GM19467 (cell line): Measurements from ENCODE around the gene CCDC187.

Source experiments
- ATAC-seq: cut with Tn5 transposase; IDR thresholded peaks from one replicate; pipeline ENCODE4 v1.9.1; 2021; ENCODE audit warnings: mild to moderate bottlenecking, moderate library complexity; ENCODE audit not compliant: unreplicated experiment

CCDC187 gene

DNA sequence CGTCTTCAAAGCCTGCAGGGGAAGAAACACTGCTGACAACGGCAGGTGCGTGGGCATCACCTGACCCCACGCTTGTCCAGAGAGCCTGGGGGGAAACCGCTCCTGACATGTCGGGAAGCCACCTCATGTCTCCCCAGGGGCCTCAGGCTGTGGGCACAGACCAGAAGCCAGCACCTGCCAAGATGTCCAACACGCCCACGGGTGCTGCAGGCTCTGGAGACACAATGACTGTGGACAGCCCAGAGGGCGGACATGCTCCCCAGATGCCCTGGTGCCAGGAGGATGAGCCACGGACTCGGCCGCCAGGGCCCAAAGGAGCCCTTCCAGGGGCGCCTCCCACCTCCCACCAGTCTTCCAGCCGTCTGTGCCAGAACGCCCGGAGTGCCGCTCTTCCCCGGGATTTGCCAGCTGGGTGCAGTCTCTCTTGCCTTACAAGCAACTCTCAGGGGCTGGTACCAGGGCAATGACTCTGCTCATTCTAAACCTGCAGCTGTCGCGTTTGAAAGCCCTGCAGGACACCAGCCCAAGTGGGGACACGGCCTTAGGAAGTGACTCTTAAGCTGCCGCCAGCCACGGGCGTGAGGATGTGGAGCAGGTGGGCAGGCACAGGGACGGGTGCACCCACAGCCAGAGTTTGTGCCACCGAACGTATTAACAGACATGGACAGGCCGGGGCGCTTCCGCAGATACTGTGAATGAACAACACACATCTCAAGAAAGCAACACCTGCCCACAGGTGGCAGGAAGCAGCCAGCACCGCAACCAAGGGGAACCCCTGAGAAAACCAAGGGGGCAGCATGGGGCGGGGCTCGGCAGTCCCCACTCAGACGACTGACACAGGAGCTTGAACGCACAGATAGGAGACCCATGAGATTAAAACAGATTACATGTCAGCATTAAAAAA is 92.2 kb downstream of the CCDC187 start:
- ATAC-seq, result no peak

DNA sequence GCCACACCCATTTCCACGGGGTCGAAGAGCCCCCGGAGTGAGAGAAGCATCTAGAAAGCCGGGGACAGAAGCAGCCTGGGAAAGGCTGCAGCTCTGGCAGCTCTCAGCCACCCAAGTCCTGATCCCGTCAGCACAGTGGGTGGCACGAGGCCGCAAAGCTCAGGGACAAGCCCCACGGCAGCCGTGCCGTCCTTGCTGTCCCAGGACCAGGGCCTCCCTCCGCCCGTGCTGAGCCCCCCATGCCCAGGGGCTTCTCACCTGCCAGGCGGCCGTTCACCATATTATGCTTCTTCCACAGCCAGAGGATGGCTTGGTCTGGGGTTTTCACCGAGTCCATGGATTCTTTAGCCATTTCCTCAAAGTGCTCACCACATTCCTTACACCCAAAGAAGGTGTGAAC is 92.9 kb downstream of the CCDC187 start:
- ATAC-seq, result no peak

DNA sequence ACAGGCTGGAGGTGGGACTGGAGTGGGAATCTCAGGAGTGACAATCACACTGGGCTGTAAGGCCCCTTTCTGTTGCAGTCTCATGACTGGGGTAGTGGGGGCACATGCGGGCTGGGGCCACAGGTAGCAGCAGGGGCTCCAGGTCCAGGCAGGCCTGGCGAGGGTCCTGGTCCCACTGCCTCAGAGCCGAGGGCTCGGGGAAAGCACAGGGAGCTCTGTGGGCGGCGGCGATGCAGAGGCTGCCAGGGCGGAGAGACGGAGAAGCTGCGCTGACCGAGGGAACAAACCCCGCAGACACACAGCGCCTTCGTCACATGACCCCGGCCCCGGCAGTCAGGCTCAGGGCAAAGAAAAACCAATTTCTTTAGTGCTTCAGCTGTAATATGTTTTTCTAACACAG is 93.6 kb downstream of the CCDC187 start:
- ATAC-seq, result no peak

DNA sequence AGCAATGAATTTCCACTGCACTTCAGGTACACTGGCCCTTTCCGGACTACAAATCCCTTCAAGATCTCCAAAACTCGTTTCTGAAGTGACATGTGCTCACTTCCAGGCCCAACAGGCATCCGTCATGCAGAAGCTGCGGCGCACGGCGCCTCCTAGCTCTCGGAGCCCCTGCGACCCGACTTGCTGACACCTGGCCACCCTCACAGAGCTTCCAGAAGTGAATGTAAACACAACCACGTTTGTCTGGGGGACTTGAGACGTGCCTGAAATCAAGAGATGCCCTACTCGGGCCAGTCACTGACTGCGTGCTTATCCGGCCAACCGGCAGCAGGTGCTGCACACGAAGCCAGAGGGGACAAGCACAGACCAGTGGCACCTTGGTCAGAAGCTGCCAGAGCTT is 94.1 kb downstream of the CCDC187 start:
- no peak for ATAC-seq

DNA sequence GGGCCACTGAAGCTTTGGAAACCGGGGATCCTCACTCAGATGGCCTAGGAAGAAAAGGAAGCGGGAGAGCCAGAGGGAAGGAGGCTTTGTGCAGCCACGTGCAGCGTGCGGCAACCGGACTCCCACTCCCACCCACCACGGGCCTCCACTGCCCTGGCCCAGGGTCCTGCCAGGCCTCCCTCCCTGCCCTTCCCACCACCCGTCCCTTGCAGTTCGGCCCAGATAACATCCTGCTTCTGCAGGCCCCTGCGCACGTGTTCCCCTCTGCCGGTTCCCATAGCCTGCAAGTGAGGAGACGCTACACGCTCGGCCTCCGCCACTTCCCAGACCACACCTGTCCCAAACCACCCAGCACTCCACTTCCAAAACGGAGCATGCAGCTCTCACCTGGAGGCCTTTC is 94.7 kb downstream of the CCDC187 start:
- ATAC-seq, result no peak

DNA sequence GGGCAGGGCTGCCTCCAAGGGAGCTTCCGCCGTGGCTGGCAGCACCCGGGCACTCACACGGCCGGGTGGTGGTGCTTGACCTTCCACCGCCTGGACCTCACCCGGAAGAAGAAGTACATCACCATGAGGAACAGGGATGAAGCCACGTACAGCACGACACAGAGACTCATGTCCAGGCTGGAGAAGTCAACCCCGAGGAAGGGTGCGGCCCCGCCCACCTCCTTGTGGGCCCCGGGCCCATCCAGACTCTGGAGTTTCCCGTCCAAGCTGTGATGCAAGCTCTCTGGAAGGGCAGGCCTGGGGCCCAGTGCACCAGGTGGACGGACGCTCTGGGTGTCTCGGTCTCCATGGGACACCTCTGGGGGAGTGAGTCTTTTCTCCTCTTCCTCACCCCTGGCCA is 95.2 kb downstream of the CCDC187 start:
- no peak for ATAC-seq

DNA sequence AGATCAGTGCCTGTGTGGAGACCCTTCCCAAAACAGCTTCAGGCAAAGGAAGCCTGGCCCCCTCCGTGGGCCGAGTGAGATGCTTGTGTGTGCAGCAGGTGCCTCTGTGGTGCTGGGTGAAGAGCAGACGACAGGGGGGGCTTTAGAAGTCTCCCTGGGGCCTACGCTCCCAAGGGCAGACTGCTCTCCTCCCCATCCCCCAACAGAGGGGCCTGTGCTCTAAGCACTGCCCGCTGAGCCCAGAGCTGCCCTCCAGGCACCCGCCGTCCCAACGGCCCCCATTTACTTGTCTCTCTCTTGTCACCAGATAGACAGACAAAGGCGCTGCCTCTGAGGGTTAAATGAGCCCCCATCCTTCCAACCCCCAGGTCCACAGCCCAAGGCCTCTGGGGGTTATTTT is 96.3 kb downstream of the CCDC187 start:
- ATAC-seq, result no peak

DNA sequence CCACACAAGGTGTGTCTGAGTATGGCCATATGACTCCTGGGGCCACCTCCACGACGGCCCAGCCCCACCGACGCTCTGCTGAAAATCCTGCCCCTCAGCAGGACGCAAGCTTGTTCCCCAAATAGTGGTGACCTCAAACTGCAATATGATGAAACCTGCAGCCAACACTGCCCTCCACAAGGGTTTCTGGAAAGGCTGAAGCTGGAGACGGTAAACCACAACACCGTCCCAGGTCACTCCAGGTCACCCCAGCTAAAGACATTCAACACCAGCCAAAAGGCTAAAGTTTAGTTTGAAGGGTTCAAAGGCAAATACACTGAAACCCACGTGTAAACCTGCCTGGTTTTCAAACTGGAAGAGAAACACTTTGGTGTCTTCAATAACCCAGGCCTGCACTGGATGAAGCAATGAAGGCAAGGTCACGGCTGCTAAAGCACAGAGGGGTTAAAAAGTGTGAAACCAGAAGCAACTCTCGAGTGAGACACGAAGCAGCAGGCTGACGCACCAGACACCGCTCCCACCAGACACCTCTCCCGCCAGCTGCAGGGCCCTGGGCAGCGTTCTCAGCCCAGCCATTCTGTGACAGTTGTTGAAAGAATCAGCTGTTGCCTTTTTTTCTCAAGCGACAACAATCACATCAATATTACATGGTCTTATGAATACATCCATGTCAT is 97.2 kb downstream of the CCDC187 start:
- no peak for ATAC-seq

DNA sequence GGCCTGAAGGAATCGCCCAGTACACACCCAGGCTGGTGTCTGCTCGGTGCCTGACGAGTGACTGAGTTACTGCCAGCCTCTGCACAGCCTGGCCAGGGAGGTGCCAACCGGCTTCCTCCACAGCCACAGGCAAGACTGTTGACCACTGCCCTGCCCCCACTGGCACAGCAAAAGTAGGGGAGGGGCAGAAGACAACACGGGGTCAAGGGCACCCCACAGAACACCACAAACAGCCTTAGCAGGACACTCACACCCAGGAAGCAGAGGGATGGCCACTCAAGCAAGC is 98.2 kb downstream of the CCDC187 start:
- no peak for ATAC-seq

DNA sequence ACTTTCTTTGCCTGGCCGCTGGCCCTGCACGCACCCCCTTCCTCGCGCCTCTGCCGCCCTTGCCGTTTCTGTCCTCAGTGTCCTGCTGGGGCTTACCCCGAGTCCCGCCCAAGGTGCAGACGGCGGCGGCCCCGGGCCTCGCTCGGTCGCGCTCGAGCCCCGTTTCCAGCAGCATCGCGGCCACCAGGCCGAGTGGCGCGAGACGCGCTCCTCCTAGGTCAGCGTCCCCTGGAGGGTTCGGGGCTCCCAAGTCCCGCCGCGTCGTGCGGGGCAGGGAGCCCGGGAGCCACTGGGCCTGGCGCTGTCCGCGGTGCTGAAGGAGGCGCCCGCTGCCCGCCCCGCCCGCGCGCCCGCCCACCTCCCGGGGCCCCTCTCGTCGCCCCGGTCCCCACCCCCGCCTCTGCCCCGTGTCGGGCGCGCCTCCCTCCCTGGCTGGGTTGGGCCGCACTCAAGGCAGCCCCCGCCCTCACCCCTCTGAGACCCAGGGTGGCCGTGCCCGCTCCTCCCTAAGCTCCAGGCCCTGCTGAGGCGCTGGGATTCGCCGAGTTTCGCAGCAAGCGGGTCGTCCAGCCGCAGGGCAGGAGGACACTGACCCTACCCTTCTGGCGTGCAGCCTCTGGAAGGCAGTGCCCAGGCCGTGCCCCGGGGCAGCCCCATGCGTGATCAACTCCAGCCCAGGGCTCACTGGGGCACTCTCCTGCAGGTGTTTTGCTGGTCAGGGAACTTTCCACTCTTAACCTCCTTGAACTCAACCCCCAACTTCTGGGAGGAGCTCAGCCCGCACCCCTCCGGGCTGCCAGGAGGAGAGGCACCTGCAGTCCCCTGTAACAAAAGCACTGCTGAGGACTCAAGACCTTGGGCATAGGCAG is 98.8 kb downstream of the CCDC187 start, which contains the start of gene LHX3:
TSS of gene LHX3 (minus strand) at position 291 of the 869 bp plus-strand sequence. CDS start at position 175, 116 bp downstream.
- ATAC-seq, result no peak

DNA sequence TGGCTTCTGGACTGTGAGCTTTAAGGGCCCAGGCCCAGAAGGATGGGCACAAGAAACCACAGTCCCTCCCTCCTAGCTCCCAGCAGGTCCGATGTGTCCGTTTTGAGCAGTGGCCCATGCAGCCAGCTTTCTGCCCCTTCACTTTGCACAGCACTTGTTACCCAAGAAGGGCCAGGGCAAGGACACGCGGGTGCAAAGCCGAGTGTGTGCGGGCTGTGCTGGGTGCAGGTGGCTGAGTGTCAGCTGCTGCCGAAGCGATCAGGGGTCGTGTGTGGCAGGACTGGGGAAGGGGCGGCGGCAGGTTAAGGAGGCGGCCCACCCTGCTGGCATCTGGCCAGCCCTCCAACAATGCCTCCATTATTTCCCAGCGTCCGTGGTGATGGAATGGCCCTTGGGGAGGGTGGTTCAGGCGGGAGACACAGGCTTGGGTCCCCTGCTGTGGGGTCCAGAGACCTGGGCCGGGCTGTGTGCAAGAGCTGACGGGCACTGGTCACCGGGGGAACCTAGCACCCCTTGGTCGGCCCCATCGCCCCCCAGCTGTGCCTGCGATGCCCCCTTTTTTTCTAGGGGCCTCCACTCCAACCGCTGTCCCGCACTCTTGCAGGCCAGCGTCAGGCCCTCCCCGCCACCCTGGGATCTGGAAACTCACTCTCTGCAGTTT is 99.6 kb downstream of the CCDC187 start:
- no peak for ATAC-seq

DNA sequence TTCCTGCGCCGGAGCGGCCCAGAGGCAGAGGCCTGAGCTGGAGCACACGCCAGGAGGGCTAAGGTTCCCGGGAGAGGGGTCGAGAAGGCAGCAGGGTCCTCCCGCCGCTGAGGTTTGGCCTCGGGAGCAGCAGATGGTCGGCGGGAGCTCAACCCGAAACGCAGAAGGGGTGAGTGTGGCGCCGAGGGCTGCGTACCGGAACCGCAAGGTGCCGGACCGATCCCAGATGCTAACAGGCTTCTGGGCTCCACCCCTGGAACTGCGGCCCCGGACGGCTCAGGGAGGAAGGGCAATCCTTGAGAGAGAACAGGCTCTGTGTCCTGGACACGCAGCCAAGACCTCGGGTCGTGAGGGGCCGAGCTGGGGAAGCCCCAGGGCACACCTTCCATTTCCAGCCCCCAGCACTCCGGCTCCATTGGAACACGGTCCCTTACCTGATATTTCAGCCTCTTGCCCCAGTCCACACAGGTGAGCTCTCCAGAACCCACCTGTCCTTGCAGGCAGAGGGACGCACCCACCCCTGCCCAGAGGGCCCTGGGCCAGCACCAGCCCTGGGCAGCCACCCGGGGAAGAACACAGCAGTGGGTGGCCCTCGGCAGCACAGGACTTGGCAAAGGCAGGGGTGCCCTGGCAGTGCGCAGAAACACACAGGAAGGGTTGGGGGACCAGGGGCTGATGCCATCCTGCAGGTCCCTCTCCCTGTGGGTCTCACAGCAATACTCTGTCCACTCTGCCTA is 100.3 kb downstream of the CCDC187 start:
- ATAC-seq, result no peak

DNA sequence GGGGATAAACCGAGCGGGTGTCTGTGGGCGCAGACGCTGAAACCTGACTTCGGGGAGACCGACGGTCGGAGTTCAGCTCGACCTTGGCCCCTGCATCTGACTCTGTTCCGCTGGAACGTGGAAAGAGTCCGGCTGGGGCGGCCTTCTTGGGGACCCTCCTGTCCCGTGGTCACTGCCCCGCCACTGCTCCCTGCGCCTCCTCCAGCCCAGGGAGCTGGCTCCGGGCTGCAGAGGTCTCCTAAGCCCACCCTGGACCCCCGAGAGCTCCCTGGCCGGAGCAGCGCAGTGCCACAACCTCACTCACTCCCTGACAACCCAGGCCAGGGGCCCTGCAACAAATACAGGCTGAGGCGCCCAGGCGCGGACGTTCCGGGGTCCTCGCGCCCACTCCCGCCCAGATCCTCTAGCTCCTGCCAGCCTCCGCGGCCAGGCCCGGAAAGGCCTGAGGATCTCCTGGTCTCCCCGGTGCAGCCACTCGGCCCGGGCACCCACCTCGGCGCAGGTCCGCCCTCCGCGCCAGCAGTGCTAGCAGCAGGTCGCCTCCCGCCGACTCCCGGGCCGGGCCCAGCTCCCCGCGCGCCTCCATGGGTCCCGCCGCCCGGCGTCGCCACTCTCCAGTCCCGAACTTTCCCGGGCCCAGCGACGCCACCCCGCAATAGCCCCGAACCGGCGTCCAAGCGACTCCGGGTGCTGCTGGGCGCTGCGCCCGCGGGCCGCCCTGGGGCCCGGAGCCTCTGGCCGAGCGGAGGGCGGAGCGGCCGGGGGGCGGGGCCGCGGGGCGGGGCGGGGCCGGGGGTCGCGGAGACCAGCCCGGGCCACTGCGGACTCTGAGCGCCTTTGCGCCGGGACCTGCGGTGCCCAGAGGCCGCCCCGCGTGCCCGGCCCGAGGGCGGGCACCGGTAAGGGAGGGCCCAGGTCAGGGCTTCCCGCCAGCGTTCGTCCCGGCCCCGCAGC is 101.2 kb downstream of the CCDC187 start:
- ATAC-seq, result no peak

DNA sequence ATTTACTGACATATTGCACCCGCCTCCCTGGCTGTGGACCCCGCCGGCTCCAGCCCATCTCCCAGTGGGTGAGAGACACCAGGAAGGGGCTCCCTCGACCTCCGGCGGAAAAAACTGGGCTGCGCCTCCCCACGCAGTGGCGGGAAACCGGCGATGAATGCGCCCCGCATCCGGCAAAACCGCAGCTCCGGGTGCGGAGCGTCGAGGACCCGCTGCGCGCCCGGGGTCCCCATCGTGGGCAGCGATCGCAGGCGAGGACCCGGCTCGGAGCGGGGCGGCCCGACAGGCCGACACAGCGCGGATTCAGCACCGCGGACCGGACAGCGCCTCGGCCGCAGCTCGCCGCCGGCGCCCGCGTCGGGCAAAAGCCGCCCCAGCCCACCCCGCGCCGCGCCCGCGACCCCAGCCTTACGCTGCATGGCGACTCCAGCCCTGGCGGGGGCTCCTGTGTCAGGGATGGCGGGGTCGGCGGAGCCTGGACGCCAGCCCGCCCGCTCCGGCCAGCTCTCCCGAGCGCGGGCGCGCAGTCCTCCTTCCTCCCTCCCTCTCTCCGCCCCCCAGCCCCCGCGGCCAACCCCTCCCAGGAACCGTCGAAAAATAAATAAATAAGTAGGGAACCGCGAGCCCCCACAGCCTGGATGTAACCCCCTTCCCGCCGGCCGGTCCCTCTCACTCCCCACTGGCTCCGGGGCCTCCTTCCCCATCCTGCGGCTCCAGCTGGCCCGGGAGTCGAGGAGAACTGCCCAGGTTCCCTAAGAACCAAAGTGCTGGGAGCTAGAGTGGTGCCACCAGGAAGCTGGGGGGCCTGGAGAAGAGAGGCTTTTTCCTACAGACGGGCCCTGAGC is 102.1 kb downstream of the CCDC187 start:
- ATAC-seq, result no peak

DNA sequence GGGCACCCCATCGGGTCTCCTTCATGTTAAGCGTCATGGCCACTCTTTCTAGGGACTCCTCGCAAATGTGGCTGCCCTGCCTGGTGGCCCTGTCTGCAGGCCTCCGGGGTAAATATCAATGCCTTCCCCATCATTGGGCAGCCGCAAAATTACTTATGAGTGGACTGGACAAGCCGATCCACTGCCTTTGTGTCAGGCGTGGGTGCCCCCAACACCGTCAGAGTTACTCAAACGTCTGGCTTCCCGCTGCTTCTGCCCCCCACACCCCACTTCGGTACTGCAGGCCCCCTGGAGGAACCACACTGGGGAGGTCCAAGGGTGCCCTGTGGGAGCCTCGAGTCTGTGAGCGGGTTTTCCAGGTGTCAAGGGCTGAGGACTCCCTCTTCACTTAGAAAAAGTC is 102.7 kb downstream of the CCDC187 start:
- ATAC-seq, result no peak

DNA sequence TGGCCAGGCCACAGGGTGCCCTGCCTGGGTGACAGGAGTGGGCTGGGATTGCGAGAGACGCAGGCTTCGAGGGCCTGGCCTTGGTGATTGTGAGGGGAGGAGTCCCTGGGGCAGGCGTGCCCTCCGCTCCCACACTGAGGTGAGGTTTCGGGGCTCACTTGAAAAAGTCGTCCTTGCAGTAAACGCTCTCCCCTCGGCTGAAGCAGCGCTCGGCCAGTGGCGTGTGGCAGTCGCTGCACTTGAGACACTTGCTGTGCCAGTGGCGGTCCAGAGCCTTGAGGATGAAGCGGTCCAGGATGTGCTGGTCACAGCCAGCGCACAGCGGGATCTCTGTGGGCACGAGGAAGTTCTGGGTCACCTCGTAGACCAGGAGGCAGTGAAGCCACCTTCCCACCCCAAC is 103.5 kb downstream of the CCDC187 start:
- no peak for ATAC-seq
